Measurements from ENCODE around the gene TMEM254. TPM values are rescaled to one million over a fixed set of nuclear protein-coding genes. Genes with fewer than 3 reads are reported as not detected.
A peak's percentile ranks its signal among the peaks of the same experiment; 100 is the strongest.
"Not testable (repeated sequence)": the region's sequence is repeated elsewhere in the genome, so short reads cannot be mapped to it uniquely, and the experiment has no call there.

TMEM254 gene
- total RNA-seq, 4 donors from 2014 or later = 7.4 to 31.5 (median 20.3) TPM

- DNase-seq = no peak
- Histone ChIP-seq H3K4me1 (no peaks in the 10 kb centered on the region), H3K4me3 (no peak overlapping the region), H3K27me3 (no peaks in the 10 kb centered on the region), H3K9me3 (no peaks in the 10 kb centered on the region), H3K36me3 (no peaks in the 10 kb centered on the region), H3K27ac (no peak overlapping the region)
- TF ChIP-seq CTCF (IDR thresholded peaks at IDR 0.05) (no peak), POLR2A (IDR thresholded peaks at IDR 0.05) (no peak)
Measured at GRCh38 chr10:80122746-80123145, 44.3 kb downstream of the TMEM254 start.

- Histone ChIP-seq H3K27ac (no peak overlapping the region), H3K9me3 (no peaks in the 10 kb centered on the region), H3K27me3 (no peaks in the 10 kb centered on the region), H3K36me3 (no peaks in the 10 kb centered on the region), H3K4me3 (no peak overlapping the region), H3K4me1 (no peaks in the 10 kb centered on the region)
- no peak for DNase-seq
- TF ChIP-seq CTCF (IDR thresholded peaks at IDR 0.05) = no peak
- TF ChIP-seq POLR2A (IDR thresholded peaks at IDR 0.05) = no peak
Measured at GRCh38 chr10:80126876-80127275, 48.4 kb downstream of the TMEM254 start.

GRCh38 chr10:80131499-80131901 lies 53.0 kb downstream of the TMEM254 start:
- Histone ChIP-seq H3K4me1 (no peaks in the 10 kb centered on the region), H3K4me3 (no peak overlapping the region), H3K27ac (no peak overlapping the region), H3K27me3 (peaks cover 0 to 9% of the 10 kb centered on the region in 2 donors), H3K36me3 (no peaks in the 10 kb centered on the region), H3K9me3 (no peaks in the 10 kb centered on the region)
- DNase-seq = no peak
- TF ChIP-seq CTCF (IDR thresholded peaks at IDR 0.05) (no peak), POLR2A (IDR thresholded peaks at IDR 0.05) (no peak)

- DNase-seq = no peak
- TF ChIP-seq POLR2A (IDR thresholded peaks at IDR 0.05) (no peak), CTCF (IDR thresholded peaks at IDR 0.05) (no peak)
- Histone ChIP-seq H3K27me3 (peaks cover 0 to 9% of the 10 kb centered on the region in 2 donors), H3K9me3 (no peaks in the 10 kb centered on the region), H3K36me3 (no peaks in the 10 kb centered on the region), H3K4me3 (peak within 1 kb of the TSS; percentile 22 to 48 (median 37)), H3K4me1 (no peaks in the 10 kb centered on the region), H3K27ac (peak within 1 kb of the TSS; percentile 20 to 55 (median 48))
Measured at GRCh38 chr10:80132299-80133139, 54.1 kb downstream of the TMEM254 start, which contains the start of gene PLAC9. Gene PLAC9, plus strand, starts transcription at chr10:80132730. Its CDS starts 33 bp downstream, at chr10:80132763.

- no peak for DNase-seq
- Histone ChIP-seq H3K4me3 (peak overlapping the region in 2 of 4 donors; percentile 8 to 44), H3K4me1 (no peaks in the 10 kb centered on the region), H3K27ac (peak overlapping the region in 3 of 4 donors; percentile 47 to 55 (median 50)), H3K36me3 (no peaks in the 10 kb centered on the region), H3K9me3 (no peaks in the 10 kb centered on the region), H3K27me3 (peaks cover 0 to 9% of the 10 kb centered on the region in 2 donors)
- no peak for TF ChIP-seq CTCF (IDR thresholded peaks at IDR 0.05)
- no peak for TF ChIP-seq POLR2A (IDR thresholded peaks at IDR 0.05)
Measured at GRCh38 chr10:80133206-80133605, 54.7 kb downstream of the TMEM254 start.

- H3K36me3 ChIP-seq, DNase-seq, H3K27me3 ChIP-seq, H3K4me1 ChIP-seq, H3K9me3 ChIP-seq: not testable (repeated sequence)
- H3K27ac ChIP-seq = peak overlapping the region in 3 of 4 donors; percentile 47 to 55 (median 50)
- H3K4me3 ChIP-seq = peak overlapping the region in 2 of 4 donors; percentile 8 to 44
Measured at GRCh38 chr10:80133687-80134086, 55.2 kb downstream of the TMEM254 start.
